C4-2B (cell line): Measurements from ENCODE around the gene BTN1A1.

ENCODE experiments used
- ZFX ChIP-seq: fragments of 450-650 bp; IDR thresholded peaks from 2 replicates; pipeline ENCODE4 v1.6.1; 2017
- TF ChIP-seq, protein P1 (sequence below): fragments of 450-650 bp; conservative IDR thresholded peaks from 2 replicates; pipeline ENCODE4 v1.5.1; 2017; ENCODE audit warnings: mild to moderate bottlenecking

DNA sequence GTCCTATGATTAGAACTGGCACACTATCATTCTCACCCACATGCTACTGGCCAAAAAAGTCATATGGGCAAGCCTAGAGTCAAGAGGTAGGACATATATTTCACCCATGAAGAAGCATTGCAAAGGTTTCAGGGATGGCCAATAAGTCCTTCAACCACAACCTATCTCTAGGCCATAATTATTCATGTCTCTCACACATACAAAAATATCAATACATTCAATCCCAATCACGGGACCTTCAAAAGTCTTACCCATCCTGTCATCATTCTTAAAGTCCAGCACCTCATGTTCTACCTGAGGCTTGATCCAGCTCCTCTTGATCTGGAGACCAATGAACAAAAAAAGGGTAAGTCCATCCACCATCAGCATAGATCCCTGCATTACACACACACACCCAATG is 12.6 kb upstream of the BTN1A1 start:
- TF ChIP-seq, protein P1, sequence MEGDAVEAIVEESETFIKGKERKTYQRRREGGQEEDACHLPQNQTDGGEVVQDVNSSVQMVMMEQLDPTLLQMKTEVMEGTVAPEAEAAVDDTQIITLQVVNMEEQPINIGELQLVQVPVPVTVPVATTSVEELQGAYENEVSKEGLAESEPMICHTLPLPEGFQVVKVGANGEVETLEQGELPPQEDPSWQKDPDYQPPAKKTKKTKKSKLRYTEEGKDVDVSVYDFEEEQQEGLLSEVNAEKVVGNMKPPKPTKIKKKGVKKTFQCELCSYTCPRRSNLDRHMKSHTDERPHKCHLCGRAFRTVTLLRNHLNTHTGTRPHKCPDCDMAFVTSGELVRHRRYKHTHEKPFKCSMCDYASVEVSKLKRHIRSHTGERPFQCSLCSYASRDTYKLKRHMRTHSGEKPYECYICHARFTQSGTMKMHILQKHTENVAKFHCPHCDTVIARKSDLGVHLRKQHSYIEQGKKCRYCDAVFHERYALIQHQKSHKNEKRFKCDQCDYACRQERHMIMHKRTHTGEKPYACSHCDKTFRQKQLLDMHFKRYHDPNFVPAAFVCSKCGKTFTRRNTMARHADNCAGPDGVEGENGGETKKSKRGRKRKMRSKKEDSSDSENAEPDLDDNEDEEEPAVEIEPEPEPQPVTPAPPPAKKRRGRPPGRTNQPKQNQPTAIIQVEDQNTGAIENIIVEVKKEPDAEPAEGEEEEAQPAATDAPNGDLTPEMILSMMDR: no peak
- TF ChIP-seq ZFX: no peak
